Right lobe of liver (tissue), 6 donors: ENCODE measurements around the gene CDC42BPB. TPM values are rescaled to one million over a fixed set of nuclear protein-coding genes. Genes with fewer than 3 reads are reported as not detected.

Experiments used
- ATAC-seq, 4 donors: fragments of 200-7000 bp; cut with Tn5 transposase; one replicate each; pipeline ENCODE4 v1.9.1; 2020; ENCODE audit warnings: mild to moderate bottlenecking in 4 of 4, moderate library complexity in 4 of 4
- DNase-seq, 3 donors: peaks; one replicate each; pipeline ENCODE4 v3.0.0-alpha.2; 2020
- H3K27ac ChIP-seq, 3 donors: fragments of 200-600 bp; one replicate each; pipeline ENCODE4 v1.8.0; 2022
- H3K27me3 ChIP-seq, 2 donors: fragments of 200-600 bp; one replicate each; pipeline ENCODE4 v1.8.0; 2022
- H3K36me3 ChIP-seq, 4 donors: fragments of 200-600 bp; sonication (generic) in 1 of 4; one replicate each; pipeline versions ENCODE4 v1.5.1 to v1.8.0; 2017 to 2022; ENCODE audit warnings: control low read depth in 1 of 4
- H3K4me1 ChIP-seq, 4 donors: fragments of 200-600 bp; sonication (generic) in 1 of 4; one replicate each; pipeline versions ENCODE4 v1.5.1 to v1.8.0; 2017 to 2022; ENCODE audit warnings: control low read depth in 1 of 4
- H3K4me3 ChIP-seq, 3 donors: fragments of 200-600 bp; one replicate each; pipeline ENCODE4 v1.8.0; 2022
- H3K9me3 ChIP-seq, 4 donors: fragments of 200-600 bp; sonication (generic) in 1 of 4; one replicate each; pipeline versions ENCODE4 v1.5.1 to v1.8.0; 2017 to 2022; ENCODE audit warnings: control low read depth in 1 of 4
- CTCF ChIP-seq, 4 donors: fragments of 200-600 bp in 3 of 4; fragments of 450-650 bp in 1 of 4; IDR thresholded peaks; one replicate each; pipeline versions ENCODE4 v1.5.1 to v1.8.0; 2016 to 2022; ENCODE audit warnings: antibody characterized with exemption in 4 of 4, mild to moderate bottlenecking in 2 of 4
- POLR2A ChIP-seq: fragments of 450-650 bp; IDR thresholded peaks from one replicate; pipeline ENCODE4 v1.6.1; 2017; ENCODE audit warnings: antibody characterized with exemption, mild to moderate bottlenecking
- WGBS: methylation state at CpG from one replicate; pipeline ENCODE4 v1.1.6; 2018; ENCODE audit warnings: low coverage, low lambda C conversion rate; ENCODE audit not compliant: insufficient coverage; ENCODE audit errors: missing lambda C conversion rate; 5-methylcytosine and 5-hydroxymethylcytosine counted together
- intact Hi-C, 2 donors: fragments of 100-400 bp; cut with DNase I; formaldehyde crosslinking; loops; one replicate each; pipeline versions ENCODE4 v1.11.2 to v1.14.1; 2022
- total RNA-seq, 6 experiments: library from RNA; depleted of rRNA in 2 of 6; stranded (reverse); fragments of >200 nt in 2 of 6; fragmentation: NEBNext Ultra II Directional in 3 of 6; extraction: Animal tissue kit (Norgen Biotek cat#: 25700) in 3 of 6; gene quantifications; one replicate each; pipeline versions ENCODE4 v1.1.0 to v1.2.4, GENCODE V29; 2016 to 2023
- donor health status: DM: no; HTN: yes; CAD: no.
- donor health status: DM: no; HTN: no; CAD: no.
- donor health status: DM: no; HTN: no; CAD: no.
- donor health status: DM: no; HTN: yes; CAD: no.
- donor health status: DM: no; HTN: yes; CAD: no.

Gene CDC42BPB
- total RNA-seq, 6 experiments from 2014 or later, result 38.4 to 55.5 (median 43.0) TPM

- DNase-seq (no peak), ATAC-seq (no peak)
- H3K4me3 ChIP-seq, result no peak overlapping the region
- H3K27me3 ChIP-seq, result no peaks in the 10 kb centered on the region
- WGBS, result 88% methylated on average over 4 of the region's 23 CpGs
- TF ChIP-seq POLR2A (no peak), CTCF (IDR thresholded peaks at IDR 0.05) (no peak)
- peaks cover 0 to 9% (median 4%) of the 10 kb centered on the region in 4 donors for H3K36me3 ChIP-seq
- intact Hi-C loops, result no loop called here
- H3K4me1 ChIP-seq, result no peaks in the 10 kb centered on the region
- H3K27ac ChIP-seq, result no peak overlapping the region
- H3K9me3 ChIP-seq, result no peaks in the 10 kb centered on the region
Observed at GRCh38 chr14:102907980-102908730, 149.2 kb downstream of the CDC42BPB start.

- Histone ChIP-seq H3K27me3 (no peaks in the 10 kb centered on the region), H3K27ac (no peak overlapping the region), H3K9me3 (no peaks in the 10 kb centered on the region), H3K4me3 (no peak overlapping the region), H3K4me1 (no peaks in the 10 kb centered on the region), H3K36me3 (peaks cover 0 to 9% (median 4%) of the 10 kb centered on the region in 4 donors)
- WGBS, result 93% methylated on average over 10 of the region's 33 CpGs
- TF ChIP-seq POLR2A (no peak), CTCF (IDR thresholded peaks at IDR 0.05) (no peak)
- intact Hi-C loops, result no loop called here
- ATAC-seq, result no peak
- no peak for DNase-seq
Observed at GRCh38 chr14:102907303-102907844, 150.0 kb downstream of the CDC42BPB start.

GRCh38 chr14:102906616-102907302 lies 150.6 kb downstream of the CDC42BPB start:
- no peaks in the 10 kb centered on the region for H3K9me3 ChIP-seq
- 98% methylated on average over 21 of the region's 30 CpGs for WGBS
- intact Hi-C loops, result no loop called here
- no peak for DNase-seq
- no peak for ATAC-seq
- H3K27ac ChIP-seq, result no peak overlapping the region
- peaks cover 0 to 9% (median 4%) of the 10 kb centered on the region in 4 donors for H3K36me3 ChIP-seq
- H3K4me1 ChIP-seq, result no peaks in the 10 kb centered on the region
- TF ChIP-seq POLR2A (no peak), CTCF (IDR thresholded peaks at IDR 0.05) (no peak)
- no peaks in the 10 kb centered on the region for H3K27me3 ChIP-seq
- H3K4me3 ChIP-seq, result no peak overlapping the region

- no peaks in the 10 kb centered on the region for H3K4me1 ChIP-seq
- no peaks in the 10 kb centered on the region for H3K9me3 ChIP-seq
- no peak for DNase-seq
- no peaks in the 10 kb centered on the region for H3K27me3 ChIP-seq
- H3K36me3 ChIP-seq, result peaks cover 0 to 9% (median 4%) of the 10 kb centered on the region in 4 donors
- 95% methylated on average over 29 of the region's 38 CpGs for WGBS
- no peak overlapping the region for H3K4me3 ChIP-seq
- no peak for ATAC-seq
- TF ChIP-seq POLR2A, result no peak
- no peak for TF ChIP-seq CTCF (IDR thresholded peaks at IDR 0.05)
- intact Hi-C loops, result no loop called here
- no peak overlapping the region for H3K27ac ChIP-seq
Observed at GRCh38 chr14:102905116-102906108, 151.9 kb downstream of the CDC42BPB start.
